LNCAP (cell line): Measurements from ENCODE around the gene VPS37B.

ENCODE experiments used
- TF ChIP-seq, protein P1 (sequence below): fragments of 450-650 bp; IDR thresholded peaks from 2 replicates; pipeline ENCODE4 v1.5.1; 2017; ENCODE audit warnings: mild to moderate bottlenecking

The VPS37B gene

DNA sequence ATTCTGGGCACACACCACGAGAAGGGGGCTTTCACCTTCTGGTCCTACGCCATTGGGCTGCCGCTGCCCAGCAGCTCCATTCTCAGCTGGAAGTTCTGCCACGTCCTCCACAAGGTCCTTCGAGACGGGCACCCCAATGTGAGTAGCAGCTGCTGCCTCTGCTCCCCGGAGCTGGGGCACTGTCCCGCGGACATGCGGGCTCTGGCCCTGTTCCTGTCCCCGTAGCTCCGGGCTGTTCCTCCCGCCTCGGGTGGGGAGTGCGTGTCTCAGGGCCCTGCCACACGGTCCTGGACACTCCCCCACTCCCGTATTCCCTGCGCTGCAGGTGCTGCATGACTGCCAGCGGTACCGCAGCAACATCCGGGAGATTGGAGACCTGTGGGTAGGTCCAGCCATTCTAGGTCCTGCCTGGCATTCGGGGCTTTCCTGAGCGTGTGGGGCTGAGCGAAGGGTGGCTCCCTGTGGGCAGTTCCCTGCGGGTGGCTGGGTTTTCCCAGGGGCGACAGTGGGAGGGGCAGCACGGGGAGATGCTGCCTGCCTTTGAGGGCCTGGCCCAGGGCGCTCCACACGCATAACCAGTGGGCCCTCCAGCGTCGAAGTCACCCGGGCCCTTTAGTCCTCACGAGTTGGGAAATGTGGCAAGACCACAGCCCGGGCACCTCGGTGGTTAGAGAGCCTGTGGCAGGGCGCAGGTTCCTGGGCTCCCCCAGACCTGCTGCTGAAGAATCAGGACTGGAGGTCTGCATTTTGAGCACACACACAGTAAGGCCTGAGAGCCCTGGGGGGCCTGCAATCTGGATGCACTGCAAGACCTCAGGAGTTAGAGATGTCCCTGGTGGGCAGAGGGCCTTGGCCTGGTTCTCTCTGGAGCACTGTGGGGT lies 47.2 kb downstream of the VPS37B start:
- TF ChIP-seq, protein P1, sequence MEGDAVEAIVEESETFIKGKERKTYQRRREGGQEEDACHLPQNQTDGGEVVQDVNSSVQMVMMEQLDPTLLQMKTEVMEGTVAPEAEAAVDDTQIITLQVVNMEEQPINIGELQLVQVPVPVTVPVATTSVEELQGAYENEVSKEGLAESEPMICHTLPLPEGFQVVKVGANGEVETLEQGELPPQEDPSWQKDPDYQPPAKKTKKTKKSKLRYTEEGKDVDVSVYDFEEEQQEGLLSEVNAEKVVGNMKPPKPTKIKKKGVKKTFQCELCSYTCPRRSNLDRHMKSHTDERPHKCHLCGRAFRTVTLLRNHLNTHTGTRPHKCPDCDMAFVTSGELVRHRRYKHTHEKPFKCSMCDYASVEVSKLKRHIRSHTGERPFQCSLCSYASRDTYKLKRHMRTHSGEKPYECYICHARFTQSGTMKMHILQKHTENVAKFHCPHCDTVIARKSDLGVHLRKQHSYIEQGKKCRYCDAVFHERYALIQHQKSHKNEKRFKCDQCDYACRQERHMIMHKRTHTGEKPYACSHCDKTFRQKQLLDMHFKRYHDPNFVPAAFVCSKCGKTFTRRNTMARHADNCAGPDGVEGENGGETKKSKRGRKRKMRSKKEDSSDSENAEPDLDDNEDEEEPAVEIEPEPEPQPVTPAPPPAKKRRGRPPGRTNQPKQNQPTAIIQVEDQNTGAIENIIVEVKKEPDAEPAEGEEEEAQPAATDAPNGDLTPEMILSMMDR: no peak

GRCh38 chr12:122847921-122848421 lies 48.0 kb downstream of the VPS37B start:
- TF ChIP-seq, protein P1: no peak

DNA sequence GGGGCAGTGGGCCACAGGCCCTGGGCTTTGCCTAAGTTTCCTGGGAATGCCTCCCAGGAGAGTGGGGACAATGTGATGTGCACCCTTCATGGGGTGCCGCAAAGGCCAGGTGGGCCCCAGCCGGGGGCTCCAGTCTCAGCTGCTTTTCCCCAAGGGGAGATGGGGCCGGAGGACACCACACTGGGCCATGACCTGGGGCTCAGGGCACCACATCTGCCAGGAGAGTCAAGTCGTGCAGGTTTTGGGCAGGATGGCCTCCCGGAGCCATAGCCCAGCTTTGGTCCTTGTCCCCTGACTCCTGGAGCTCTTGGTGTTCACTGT lies 48.4 kb downstream of the VPS37B start:
- TF ChIP-seq, protein P1: no peak

DNA sequence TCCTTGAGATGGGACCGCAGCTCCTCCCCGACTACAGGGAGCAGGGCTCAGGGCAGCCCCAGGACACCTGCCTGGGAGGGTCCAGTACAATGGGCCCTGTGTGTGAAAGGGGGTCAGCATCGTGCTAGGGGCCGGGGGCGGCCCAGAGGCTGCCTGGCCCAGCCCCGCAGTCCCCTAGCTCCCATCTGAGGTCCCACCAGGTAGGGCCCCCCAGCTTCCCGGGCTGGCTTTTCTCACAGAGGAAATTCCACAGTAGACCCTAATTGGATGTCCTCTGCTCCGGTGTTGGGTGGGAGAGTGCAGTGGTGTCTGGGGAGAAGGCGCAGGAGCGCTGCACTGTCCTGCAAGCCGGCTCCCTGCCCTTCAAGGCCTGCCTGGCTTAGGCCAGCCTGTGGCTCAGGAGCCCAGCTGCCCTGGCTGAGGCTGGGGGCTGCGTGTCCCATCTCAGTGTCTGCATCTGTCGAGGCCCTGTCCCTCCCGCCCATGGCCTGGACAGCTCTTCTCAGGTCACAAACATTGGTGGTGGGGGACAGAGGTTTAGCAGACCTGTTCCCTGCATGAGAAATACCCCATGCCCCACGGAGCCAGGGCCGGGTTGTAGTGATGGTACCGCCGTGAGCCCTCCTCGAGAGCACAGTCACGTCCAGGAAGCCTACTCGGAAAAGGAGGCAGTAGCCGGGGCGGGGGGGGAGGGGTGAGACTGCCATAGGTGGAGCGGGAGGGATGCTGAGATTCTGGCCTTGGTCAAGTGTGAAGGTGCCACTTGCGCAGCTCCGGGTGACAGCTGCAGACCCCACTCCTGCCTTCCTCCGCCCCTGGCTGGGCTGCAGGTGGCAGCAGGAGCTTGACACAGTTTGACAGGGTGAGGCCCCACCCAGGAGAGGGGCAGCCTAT lies 49.1 kb downstream of the VPS37B start:
- TF ChIP-seq, protein P1: no peak

DNA sequence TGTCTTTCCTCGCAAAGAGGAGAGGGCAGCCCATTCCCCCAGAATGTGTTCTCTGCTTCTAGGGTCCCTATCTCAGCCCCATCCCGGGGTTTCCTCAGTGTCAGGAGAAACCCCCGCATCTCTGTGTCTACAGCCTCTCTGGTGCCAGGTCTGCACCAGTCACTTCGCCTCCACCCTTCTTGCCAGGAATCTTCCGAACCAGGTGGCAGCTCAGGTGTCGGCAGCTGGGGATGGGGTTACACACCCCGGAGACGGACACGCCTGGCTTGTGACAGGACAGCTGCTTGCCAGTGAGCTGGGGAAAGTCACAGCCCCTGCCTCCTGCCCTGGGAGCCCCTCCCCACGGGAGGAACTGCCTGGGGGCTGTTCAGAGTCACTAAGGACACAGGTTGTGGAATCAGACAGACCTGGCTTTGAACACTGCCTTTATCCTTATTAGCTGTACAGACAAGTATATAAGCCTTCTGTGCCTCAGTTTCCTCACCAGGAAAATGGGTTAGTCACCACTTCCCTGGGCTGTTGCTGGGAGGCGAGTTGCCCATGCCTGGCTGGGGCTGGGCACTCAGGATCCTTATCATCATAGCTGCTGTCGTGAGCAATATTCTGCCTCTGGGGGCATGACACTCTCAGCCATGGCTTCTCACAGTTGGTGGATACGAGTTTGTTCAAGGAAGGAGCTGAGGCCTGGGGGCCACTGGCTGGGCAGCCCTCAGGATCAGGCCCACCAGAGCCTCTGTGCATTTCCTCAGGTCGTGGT lies 49.9 kb downstream of the VPS37B start:
- TF ChIP-seq, protein P1: no peak

- TF ChIP-seq, protein P1: no peak
These were observed 50.7 kb downstream of the VPS37B start for GRCh38 chr12:122845041-122845864.
